ENCODE data around the gene TRNAU1AP. TPM values are rescaled to one million over a fixed set of nuclear protein-coding genes. Genes with fewer than 3 reads are reported as not detected.

The TRNAU1AP gene
- total RNA-seq, 3 donors from 2014 or later (not counting 1 experiment from before 2014, with no cell fraction given): 28.3 to 38.7 (median 32.1) TPM

DNA sequence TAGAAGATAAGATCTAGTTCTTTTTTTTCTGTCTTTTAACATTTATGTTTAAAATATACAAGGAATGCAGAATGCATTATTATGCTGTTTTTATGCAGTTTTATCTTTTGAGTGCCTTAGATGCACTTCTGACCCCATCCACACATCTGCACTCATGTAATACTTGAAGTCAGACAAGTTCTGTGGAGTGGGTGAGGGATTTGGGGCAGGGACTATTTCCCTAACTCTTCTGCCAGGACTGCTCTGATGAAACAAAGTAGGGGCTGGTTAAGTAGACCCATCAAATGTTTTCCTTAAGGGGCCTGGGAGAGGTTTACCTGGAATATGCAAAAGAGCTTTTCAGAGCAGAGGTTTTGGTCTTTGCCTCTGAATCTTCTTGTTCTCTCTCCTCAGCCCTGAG lies 11.4 kb downstream of the TRNAU1AP start:
- no peak overlapping the region for H3K27ac ChIP-seq (ENCODE audit: low read length)
- H3K27me3 ChIP-seq (ENCODE audit: control insufficient read depth, insufficient read depth, low read length): no peaks in the 10 kb centered on the region
- no peak overlapping the region for H3K27ac Mint-ChIP-seq
- H3K9me3 Mint-ChIP-seq: no peaks in the 10 kb centered on the region
- no peaks in the 10 kb centered on the region for H3K36me3 Mint-ChIP-seq
- H3K36me3 ChIP-seq (ENCODE audit: control insufficient read depth, insufficient read depth, low read length): peaks cover 64% of the 10 kb centered on the region
- no peaks in the 10 kb centered on the region for H3K4me1 ChIP-seq (ENCODE audit: control insufficient read depth, insufficient read depth, low read length)
- intact Hi-C loops (cut with micrococcal nuclease): no loop called here
- TF ChIP-seq, protein P1, sequence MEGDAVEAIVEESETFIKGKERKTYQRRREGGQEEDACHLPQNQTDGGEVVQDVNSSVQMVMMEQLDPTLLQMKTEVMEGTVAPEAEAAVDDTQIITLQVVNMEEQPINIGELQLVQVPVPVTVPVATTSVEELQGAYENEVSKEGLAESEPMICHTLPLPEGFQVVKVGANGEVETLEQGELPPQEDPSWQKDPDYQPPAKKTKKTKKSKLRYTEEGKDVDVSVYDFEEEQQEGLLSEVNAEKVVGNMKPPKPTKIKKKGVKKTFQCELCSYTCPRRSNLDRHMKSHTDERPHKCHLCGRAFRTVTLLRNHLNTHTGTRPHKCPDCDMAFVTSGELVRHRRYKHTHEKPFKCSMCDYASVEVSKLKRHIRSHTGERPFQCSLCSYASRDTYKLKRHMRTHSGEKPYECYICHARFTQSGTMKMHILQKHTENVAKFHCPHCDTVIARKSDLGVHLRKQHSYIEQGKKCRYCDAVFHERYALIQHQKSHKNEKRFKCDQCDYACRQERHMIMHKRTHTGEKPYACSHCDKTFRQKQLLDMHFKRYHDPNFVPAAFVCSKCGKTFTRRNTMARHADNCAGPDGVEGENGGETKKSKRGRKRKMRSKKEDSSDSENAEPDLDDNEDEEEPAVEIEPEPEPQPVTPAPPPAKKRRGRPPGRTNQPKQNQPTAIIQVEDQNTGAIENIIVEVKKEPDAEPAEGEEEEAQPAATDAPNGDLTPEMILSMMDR (IDR thresholded peaks at IDR 0.05): no peak
- no peak overlapping the region for H3K4me3 ChIP-seq (ENCODE audit: low read length)
- ATAC-seq: no peak
- no peaks in the 10 kb centered on the region for H3K9me3 ChIP-seq (ENCODE audit: control insufficient read depth, insufficient read depth, low read length)
- DNase-seq: no peak
- no peaks in the 10 kb centered on the region for H3K4me1 Mint-ChIP-seq
- no peaks in the 10 kb centered on the region for H3K27me3 Mint-ChIP-seq (ENCODE audit: low read depth in 2 of 2)
- H3K4me3 Mint-ChIP-seq: no peak overlapping the region

DNA sequence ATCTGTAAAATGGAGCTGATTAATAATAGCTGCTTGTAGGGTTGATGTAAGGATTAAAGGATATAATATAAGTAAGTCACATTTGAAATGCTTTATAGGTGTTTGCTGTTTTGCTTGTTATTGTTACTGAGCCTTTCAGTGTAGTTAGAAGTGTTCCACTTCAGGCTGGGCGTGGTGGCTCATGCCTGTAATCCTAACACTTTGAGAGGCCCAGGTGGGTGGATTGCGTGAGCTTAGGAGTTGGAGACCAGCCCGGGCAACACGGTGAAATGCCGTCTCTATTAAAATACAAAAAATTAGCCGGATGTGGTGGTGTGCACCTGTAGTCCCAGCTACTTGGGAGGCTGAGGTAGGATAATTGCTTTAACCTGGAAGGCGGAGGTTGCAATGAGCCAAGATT lies 12.2 kb downstream of the TRNAU1AP start:
- H3K36me3 ChIP-seq (ENCODE audit: control insufficient read depth, insufficient read depth, low read length): peaks cover 65% of the 10 kb centered on the region
- 96% methylated on average over 7 of the region's 7 CpGs for WGBS (ENCODE audit: insufficient coverage)
- no peak overlapping the region for H3K4me3 Mint-ChIP-seq
- intact Hi-C loops (cut with micrococcal nuclease): no loop called here
- H3K27ac ChIP-seq (ENCODE audit: low read length): no peak overlapping the region
- no peaks in the 10 kb centered on the region for H3K4me1 Mint-ChIP-seq
- H3K9me3 Mint-ChIP-seq: no peaks in the 10 kb centered on the region
- no peaks in the 10 kb centered on the region for H3K36me3 Mint-ChIP-seq
- no peak overlapping the region for H3K27ac Mint-ChIP-seq
- H3K27me3 ChIP-seq (ENCODE audit: control insufficient read depth, insufficient read depth, low read length): no peaks in the 10 kb centered on the region
- no peak overlapping the region for H3K4me3 ChIP-seq (ENCODE audit: low read length)
- no peaks in the 10 kb centered on the region for H3K9me3 ChIP-seq (ENCODE audit: control insufficient read depth, insufficient read depth, low read length)
- H3K27me3 Mint-ChIP-seq (ENCODE audit: low read depth in 2 of 2): no peaks in the 10 kb centered on the region
- no peak for DNase-seq
- ATAC-seq: no peak
- H3K4me1 ChIP-seq (ENCODE audit: control insufficient read depth, insufficient read depth, low read length): no peaks in the 10 kb centered on the region
- TF ChIP-seq, protein P1 (IDR thresholded peaks at IDR 0.05): no peak

DNA sequence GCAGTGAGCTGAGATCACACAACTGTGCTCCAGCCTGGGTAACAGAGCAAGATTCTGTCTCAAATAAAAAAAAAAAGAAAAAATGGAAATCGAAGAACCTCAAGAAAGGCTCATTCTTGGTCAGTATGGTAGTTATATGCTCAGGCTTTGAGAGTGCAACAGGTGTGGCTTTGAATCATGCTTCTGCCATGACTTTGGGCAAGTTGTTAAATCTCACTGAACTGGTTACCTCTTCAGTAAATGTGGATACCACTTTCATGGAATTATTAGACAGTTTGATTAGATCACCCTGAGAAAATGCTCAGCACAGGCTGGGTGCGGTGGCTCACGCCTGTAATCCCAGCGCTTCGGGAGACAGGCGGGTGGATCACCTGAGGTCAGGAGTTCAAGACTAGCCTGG lies 12.8 kb downstream of the TRNAU1AP start:
- Mint-ChIP-seq H3K4me3 (no peak overlapping the region), H3K27ac (no peak overlapping the region)
- peaks cover 59% of the 10 kb centered on the region for H3K36me3 ChIP-seq (ENCODE audit: control insufficient read depth, insufficient read depth, low read length)

DNA sequence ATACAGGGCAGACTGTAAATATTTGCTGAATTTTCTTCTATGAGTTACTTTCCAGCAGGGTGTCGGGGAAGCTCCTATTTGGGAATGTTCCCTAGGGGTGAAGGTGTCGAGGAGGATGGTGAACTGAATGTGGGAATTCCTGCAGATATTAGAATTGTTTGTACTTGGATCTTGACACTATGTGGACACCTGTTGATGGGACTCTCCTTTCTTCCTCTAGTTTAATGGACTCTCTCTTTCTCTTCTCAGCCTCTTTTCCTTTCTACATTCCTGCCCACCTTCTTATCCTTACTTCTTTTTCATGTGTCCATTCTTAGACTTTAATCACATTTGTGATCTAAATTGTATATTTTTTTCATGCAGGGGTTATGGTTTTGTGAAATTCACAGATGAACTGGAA lies 14.0 kb downstream of the TRNAU1AP start:
- H3K27ac ChIP-seq (ENCODE audit: low read length): no peak overlapping the region
- no peak for ATAC-seq
- no peaks in the 10 kb centered on the region for H3K9me3 Mint-ChIP-seq
- no peak for DNase-seq
- peaks cover 57% of the 10 kb centered on the region for H3K36me3 ChIP-seq (ENCODE audit: control insufficient read depth, insufficient read depth, low read length)
- no peaks in the 10 kb centered on the region for H3K9me3 ChIP-seq (ENCODE audit: control insufficient read depth, insufficient read depth, low read length)
- no peak overlapping the region for H3K27ac Mint-ChIP-seq
- H3K27me3 ChIP-seq (ENCODE audit: control insufficient read depth, insufficient read depth, low read length): no peaks in the 10 kb centered on the region
- peaks cover 5% of the 10 kb centered on the region for H3K36me3 Mint-ChIP-seq
- TF ChIP-seq, protein P1 (IDR thresholded peaks at IDR 0.05): no peak
- intact Hi-C loops (cut with micrococcal nuclease): no loop called here
- no peaks in the 10 kb centered on the region for H3K4me1 ChIP-seq (ENCODE audit: control insufficient read depth, insufficient read depth, low read length)
- H3K4me1 Mint-ChIP-seq: no peaks in the 10 kb centered on the region
- WGBS (ENCODE audit: insufficient coverage): 93% methylated on average over 2 of the region's 2 CpGs
- no peak overlapping the region for H3K4me3 ChIP-seq (ENCODE audit: low read length)
- no peaks in the 10 kb centered on the region for H3K27me3 Mint-ChIP-seq (ENCODE audit: low read depth in 2 of 2)
- H3K4me3 Mint-ChIP-seq: no peak overlapping the region

More for the DNA sequence above, 12.8 kb downstream of the TRNAU1AP start:
- DNase-seq: no peak
- Mint-ChIP-seq H3K4me1 (no peaks in the 10 kb centered on the region), H3K27me3 (ENCODE audit: low read depth in 2 of 2) (no peaks in the 10 kb centered on the region), H3K9me3 (no peaks in the 10 kb centered on the region), H3K36me3 (no peaks in the 10 kb centered on the region)
- 99% methylated on average over 6 of the region's 6 CpGs for WGBS (ENCODE audit: insufficient coverage)
- TF ChIP-seq, protein P1 (IDR thresholded peaks at IDR 0.05): no peak
- intact Hi-C loops (cut with micrococcal nuclease): no loop called here
- H3K9me3 ChIP-seq (ENCODE audit: control insufficient read depth, insufficient read depth, low read length): no peaks in the 10 kb centered on the region
- H3K27ac ChIP-seq (ENCODE audit: low read length): no peak overlapping the region
- no peak for ATAC-seq
- no peaks in the 10 kb centered on the region for H3K4me1 ChIP-seq (ENCODE audit: control insufficient read depth, insufficient read depth, low read length)
- H3K27me3 ChIP-seq (ENCODE audit: control insufficient read depth, insufficient read depth, low read length): no peaks in the 10 kb centered on the region
- H3K4me3 ChIP-seq (ENCODE audit: low read length): no peak overlapping the region

All from natural killer cell (primary cell).